ENCODE measurements around the gene SIRPB2.
"Not testable (repeated sequence)": the region's sequence is repeated elsewhere in the genome, so short reads cannot be mapped to it uniquely, and the experiment has no call there.

Gene SIRPB2

GRCh38 chr20:1499528-1500420 is 8.6 kb upstream of the SIRPB2 start:
- no peak overlapping the region for H3K27ac Mint-ChIP-seq
- no peaks in the 10 kb centered on the region for H3K36me3 Mint-ChIP-seq (ENCODE audit: low read depth)
- peaks cover 21% of the 10 kb centered on the region for H3K27me3 Mint-ChIP-seq (ENCODE audit: low read depth)

GRCh38 chr20:1497371-1497770 is 6.2 kb upstream of the SIRPB2 start:
- H3K4me1 Mint-ChIP-seq; H3K4me3 Mint-ChIP-seq; H3K36me3 Mint-ChIP-seq (ENCODE audit: low read depth); H3K27ac Mint-ChIP-seq; H3K9me3 Mint-ChIP-seq: not testable (repeated sequence)
- peaks cover 16% of the 10 kb centered on the region for H3K27me3 Mint-ChIP-seq (ENCODE audit: low read depth)

More at GRCh38 chr20:1499528-1500420, 8.6 kb upstream of the SIRPB2 start:
- Mint-ChIP-seq H3K9me3 (peaks cover 9% of the 10 kb centered on the region), H3K4me1 (no peaks in the 10 kb centered on the region), H3K4me3 (no peak overlapping the region)
- no peak for TF ChIP-seq CTCF (IDR thresholded peaks at IDR 0.05; ENCODE audit: unreplicated experiment in 3 of 3)

DNA sequence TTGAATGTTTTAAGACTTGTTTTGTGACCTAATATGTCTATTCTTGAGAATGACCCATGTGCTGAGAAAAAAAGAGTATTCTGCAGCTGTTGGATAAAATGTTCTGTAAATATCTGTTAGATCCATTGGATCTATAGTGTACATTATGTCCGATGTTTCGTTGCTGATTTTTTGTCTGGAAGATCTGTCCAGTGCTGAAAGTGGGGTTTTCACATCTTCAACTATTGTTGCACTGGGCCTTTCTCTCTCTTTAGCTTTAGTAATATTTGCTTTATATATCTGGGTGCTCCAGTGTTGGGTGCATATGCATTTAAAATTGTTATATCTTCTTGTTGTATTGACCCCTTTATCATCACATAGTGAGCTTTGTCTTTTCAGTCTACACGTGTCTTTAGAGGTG is 5.7 kb upstream of the SIRPB2 start:
- H3K36me3 Mint-ChIP-seq (ENCODE audit: low read depth) = no peaks in the 10 kb centered on the region
- no peak for TF ChIP-seq CTCF (IDR thresholded peaks at IDR 0.05; ENCODE audit: unreplicated experiment in 3 of 3)
- H3K4me1 Mint-ChIP-seq = no peaks in the 10 kb centered on the region
- H3K27me3 Mint-ChIP-seq (ENCODE audit: low read depth) = peaks cover 19% of the 10 kb centered on the region
- no peak overlapping the region for H3K4me3 Mint-ChIP-seq
- no peak overlapping the region for H3K27ac Mint-ChIP-seq
- H3K9me3 Mint-ChIP-seq = peaks cover 3% of the 10 kb centered on the region

DNA sequence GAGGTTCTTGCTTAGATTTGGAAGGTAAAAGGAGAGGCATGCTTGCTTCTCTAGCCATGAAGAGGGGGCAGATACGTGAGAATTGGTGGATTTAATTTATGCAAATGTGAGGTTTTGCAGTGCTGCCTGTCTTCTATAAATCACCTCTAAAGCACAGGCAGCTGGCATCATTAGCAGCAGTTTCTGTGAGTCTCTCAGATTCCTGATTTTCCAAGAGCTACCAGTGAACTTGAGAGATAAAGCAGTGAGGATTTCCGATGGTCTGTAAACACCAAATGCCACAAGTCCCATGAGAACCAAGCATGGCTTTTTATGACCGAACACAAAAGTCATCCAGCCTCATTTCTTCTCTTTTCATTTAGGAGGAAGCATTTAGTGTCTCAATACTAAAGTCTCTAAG is 3.2 kb upstream of the SIRPB2 start:
- peaks cover 28% of the 10 kb centered on the region for H3K27me3 Mint-ChIP-seq (ENCODE audit: low read depth)
- peaks cover 3% of the 10 kb centered on the region for H3K9me3 Mint-ChIP-seq
- H3K36me3 Mint-ChIP-seq (ENCODE audit: low read depth) = no peaks in the 10 kb centered on the region
- H3K27ac Mint-ChIP-seq = no peak overlapping the region
- no peak overlapping the region for H3K4me3 Mint-ChIP-seq
- no peak for TF ChIP-seq CTCF (IDR thresholded peaks at IDR 0.05; ENCODE audit: unreplicated experiment in 3 of 3)
- H3K4me1 Mint-ChIP-seq = no peaks in the 10 kb centered on the region

DNA sequence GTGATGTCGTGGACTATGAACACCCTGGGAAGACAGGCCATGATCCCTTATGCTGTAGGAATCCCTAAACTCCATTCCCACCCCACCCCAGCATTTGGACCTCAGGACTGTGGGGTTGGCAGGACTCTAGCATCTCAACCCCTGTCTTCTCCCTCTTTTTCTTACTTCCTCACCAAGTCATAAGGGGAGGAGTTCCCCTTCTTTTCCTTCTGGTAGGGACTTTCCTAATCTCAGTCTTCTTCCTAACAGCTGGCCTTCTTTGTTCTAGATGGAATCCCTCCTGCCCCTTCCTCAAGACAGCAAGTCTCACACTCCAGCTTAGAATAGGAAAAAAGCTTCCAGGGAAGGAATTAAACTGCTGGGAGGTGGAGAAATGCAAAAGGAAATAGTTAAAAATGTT is 2.3 kb upstream of the SIRPB2 start:
- Mint-ChIP-seq H3K36me3 (ENCODE audit: low read depth) (no peaks in the 10 kb centered on the region), H3K9me3 (peaks cover 3% of the 10 kb centered on the region), H3K4me3 (no peak overlapping the region), H3K4me1 (no peaks in the 10 kb centered on the region), H3K27ac (no peak overlapping the region), H3K27me3 (ENCODE audit: low read depth) (peaks cover 34% of the 10 kb centered on the region)
- no peak for TF ChIP-seq CTCF (IDR thresholded peaks at IDR 0.05; ENCODE audit: unreplicated experiment in 3 of 3)

- Mint-ChIP-seq H3K36me3 (ENCODE audit: low read depth) (no peaks in the 10 kb centered on the region), H3K27ac (no peak overlapping the region), H3K4me1 (no peaks in the 10 kb centered on the region), H3K27me3 (ENCODE audit: low read depth) (peaks cover 46% of the 10 kb centered on the region), H3K4me3 (no peak overlapping the region), H3K9me3 (peaks cover 2% of the 10 kb centered on the region)
- TF ChIP-seq CTCF (IDR thresholded peaks at IDR 0.05; ENCODE audit: unreplicated experiment in 3 of 3) = no peak
Measured at GRCh38 chr20:1491860-1492642, 831 bp upstream of the SIRPB2 start.

All from nephron (organoid).